CD4-positive, alpha-beta T cell treated with Interleukin-1 beta for 1 hour (primary cell): ENCODE results near the gene RAET1G.
"Not testable (repeated sequence)": the region's sequence is repeated elsewhere in the genome, so short reads cannot be mapped to it uniquely, and the experiment has no call there.

Experiments used
- DNase-seq, 2 donors: peaks; one replicate each; pipeline ENCODE4 v3.0.0-alpha.2; 2020 to 2022

Gene RAET1G

GRCh38 chr6:149910721-149911151 is 12.2 kb downstream of the RAET1G start:
- no peak for DNase-seq

- no peak for DNase-seq
Observed at GRCh38 chr6:149909701-149910470, 13.0 kb downstream of the RAET1G start.

GRCh38 chr6:149908480-149908879 is 14.4 kb downstream of the RAET1G start:
- DNase-seq: not testable (repeated sequence)

GRCh38 chr6:149907317-149907716 is 15.6 kb downstream of the RAET1G start:
- no peak for DNase-seq

DNA sequence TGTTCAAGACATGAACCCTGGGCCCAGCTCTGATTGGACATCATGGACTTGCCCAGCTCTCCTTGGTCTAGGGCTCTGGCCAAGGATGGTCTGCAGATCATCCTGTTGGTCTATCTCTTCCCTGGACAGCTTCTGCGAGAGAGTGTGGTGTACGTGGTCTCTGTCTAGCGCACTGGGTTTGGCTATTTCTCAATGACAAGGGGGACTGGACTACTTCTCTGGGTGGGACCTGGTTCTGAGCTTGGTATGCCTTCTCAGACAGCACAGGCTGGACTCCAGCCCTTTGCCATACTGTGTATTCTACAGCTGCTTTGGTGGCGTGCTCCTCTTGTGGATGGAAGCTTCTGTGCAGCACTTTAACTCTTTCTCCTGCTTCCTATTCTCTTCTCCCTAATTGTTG is 16.5 kb downstream of the RAET1G start:
- DNase-seq: no peak

DNA sequence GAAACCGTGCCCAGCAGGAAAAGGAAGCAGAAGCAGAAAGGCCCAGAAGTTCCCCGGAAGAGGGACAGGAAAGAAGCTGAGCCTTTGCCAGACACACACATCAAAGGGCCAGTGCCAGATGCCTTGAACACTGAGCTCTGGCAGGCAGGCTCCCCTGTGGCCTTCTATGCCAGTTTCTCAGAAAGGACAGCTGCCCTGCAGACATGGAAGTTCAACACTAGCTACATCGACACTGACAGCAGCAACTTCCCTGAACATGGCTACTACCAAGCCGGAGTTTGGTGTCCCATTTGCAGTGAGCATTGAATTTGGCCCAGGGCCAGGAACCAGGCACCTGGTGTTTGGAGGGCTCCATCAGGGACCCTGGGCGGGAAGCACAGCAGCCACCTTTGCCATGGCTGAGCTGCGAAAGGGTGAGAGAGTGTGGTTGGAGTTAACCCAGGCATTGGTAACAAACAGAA is 17.0 kb downstream of the RAET1G start:
- no peak for DNase-seq

DNA sequence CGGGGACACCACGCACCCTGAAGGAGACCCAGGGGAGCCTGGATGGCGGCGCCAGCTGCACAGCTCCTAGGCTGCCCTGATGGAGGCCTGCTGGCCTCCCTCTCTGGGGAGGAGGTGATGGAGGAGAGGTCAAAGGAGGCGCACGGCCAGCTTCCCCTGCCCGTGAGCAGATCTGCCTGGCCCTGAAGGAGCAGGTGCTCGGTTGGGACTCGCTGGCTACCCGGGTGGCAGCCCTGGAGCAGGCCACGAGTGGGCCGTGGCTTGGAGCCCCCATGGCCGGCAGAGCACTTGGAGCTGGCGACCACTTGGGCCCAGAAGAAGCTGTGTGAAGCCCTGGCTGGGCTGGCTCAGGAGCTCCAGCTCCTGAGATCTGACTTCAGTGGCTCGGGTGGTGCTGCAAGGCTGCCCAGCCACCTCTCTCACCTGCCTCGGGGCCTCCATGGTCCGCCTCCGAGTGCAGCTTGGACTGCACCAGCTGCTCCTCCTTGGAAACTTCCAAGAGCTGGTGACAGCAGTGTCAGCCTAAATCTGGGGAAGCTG is 17.5 kb downstream of the RAET1G start:
- DNase-seq: no peak

- DNase-seq: no peak
Observed at GRCh38 chr6:149904661-149905370, 18.1 kb downstream of the RAET1G start.

GRCh38 chr6:149903938-149904611 is 18.8 kb downstream of the RAET1G start:
- DNase-seq: no peak

DNA sequence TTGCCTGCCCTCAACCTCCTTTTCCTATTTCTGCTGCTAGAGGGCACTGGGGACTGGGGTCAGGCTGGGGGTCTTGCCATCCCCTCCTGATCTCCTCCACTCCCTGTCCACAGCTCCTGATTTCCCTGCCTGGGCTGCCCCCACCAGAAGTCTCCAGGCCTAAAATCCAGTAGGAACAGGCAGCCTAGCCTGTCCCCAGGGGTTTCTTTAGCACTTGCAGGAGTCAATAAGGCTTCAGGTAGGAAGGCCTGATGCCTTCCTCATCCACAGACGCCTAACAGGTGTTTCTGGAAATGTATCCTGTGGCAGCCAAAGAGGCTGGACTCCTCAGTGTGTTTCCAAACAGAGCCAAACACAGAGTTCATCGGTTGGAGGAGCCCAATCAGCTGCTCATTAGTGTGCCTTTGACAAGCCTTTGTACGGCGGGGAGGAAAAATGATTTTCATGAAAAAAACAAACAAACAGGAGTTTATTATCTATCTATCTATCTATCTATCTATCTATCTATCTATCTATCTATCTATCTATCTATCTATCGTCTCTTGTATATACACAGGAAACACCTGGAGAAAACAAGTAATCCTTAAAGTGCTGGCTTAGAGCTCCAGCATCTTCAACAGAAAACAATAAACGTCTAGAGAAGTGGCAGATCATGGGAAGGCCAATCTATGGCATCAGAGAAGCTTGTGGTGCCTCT is 21.3 kb downstream of the RAET1G start:
- no peak for DNase-seq

DNA sequence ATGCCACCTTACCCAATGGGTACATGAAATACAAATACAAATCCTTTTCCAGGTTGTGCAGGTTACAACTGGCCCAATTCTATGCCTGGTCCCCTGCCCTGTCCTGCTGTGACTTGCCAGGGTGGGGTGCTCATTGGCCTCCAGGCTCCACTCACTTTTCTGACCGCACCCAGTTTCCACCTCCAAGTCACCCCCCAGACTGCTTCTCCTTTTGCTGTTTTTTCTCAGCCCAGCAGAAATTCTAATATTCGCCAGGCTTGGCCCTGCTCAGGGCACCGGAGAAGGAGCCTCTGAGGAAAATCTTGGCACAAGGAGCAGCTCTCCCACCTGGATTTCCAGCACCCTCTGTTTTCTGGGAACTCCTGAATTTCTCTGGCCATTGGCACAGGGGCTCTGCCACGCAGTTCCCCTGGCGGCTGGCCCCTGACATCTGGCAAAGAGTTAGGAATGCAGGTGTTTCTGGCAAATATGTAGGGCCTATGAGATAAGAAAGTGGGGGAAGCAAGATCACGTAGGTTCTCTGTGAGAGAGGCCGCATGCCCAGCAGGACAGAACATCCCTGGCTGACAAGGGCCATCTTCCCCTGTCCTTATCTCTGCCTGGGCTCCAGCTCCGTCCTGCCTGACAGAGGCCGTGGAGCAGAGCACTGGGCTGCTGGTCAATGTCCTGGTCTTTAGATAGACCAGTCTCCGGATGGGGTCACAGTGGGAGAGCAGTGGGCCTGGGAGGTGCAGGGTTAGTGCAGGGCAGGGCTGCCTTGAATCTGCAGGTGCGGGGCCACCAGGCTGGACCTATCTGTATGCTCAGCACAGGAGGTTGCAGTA is 22.1 kb downstream of the RAET1G start:
- no peak for DNase-seq

DNA sequence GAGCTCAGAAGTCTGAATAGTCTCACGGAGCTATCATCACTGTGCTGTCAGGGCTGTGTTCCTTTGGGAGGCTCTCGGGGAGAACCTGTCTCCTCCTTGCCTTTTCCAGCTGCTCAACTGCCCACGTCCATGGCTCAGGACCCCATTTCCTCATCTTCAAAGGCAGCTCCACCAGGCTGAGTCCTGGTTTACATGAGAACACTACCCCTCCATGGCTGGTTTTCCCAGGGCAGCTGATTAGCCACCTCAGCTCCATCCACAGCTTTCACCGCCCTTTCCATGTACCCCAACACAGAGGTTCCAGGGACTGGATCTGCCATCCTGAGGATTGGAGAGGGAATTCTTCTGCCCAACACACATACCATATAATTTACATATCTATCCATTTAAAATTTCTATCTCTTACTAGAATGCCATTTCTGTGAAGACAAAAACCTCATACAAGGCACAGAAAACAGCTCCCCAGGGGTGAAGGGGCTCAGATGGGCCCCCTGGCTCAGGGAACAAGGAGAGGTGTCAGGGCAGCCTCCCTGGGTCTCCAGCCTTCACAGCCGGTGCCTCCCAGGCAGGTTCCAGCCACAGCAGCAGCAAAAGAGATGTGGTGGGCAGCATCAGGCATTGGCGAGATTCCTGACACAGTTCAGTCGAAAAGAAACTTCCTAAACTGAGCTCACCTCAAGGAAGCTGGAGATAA is 22.8 kb downstream of the RAET1G start:
- DNase-seq: no peak

DNA sequence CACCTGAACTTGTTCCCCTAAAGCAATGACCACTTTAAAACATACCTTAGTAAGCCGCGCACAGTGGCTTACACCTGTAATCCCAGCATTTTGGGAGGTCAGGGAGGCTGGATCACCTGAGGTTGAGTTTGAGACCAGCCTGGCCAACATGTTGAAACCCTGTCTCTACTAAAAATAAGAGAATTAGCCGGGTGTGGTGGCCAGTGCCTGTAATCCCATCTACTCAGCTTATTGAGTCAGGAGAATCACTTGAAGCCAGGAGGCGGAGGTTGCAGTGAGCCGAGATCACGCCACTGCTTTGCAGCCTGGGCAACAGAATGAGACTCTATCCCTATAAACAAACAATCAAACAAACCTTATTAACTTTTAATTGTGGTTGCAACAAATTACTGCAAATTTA is 23.4 kb downstream of the RAET1G start:
- no peak for DNase-seq

- no peak for DNase-seq
Observed at GRCh38 chr6:149898966-149899365, 24.0 kb downstream of the RAET1G start.

- no peak for DNase-seq
Observed at GRCh38 chr6:149897855-149898744, 24.8 kb downstream of the RAET1G start, which contains the start of gene RAET1E. TSS of gene RAET1E (minus strand) at chr6:149898113. CDS start at chr6:149890901, 7,212 bp downstream.

DNA sequence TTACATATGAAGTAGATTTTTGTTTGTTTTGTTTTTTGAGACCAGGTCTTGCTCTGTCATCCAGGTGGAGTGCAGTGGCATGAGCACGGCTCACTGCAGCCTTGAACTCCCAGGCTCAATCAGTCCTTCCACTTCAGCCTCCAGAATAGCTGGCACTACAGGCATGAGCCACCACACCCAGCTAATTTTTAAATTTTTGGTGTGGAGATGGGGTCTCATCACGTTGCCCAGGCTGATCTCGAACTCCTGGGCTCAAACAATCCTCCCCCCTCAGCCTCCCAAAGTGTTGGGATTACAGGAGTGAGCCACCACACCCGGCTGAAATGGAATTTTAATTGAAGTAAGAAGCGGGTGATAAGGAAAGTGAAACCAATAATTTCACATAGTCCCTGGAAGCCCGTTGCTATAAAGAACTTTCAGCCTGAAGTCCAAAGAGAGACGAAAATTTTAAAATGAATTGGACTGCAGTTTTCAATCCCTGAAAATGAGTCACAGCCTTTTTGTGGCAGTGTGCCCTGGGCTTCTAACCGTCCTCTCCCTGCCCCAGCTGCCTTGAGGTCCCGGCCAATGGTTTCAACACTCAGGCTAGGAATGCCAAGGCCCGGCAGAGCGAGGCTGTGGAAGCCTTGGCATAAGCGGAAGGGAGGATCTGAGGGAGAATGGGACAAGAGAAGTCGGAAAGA is 25.8 kb downstream of the RAET1G start:
- no peak for DNase-seq

DNA sequence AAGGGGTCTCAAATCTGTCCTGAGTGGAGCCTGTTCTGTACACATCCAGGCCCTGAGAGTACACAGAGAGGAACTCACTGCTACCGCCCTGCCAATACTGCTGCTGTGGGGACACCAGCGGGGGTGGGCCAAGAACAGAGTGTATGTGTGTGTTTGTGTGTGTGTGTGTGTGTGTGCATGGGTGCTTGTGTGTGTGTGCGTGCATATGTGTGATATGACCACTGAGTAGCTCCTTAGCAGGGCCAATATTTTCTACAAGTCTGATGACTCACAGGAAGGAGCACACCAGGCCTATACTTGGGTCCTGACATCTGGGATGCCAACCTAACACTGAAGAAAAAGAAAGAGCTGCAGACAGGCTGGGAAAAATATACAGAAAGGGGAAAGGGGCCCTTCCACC is 26.4 kb downstream of the RAET1G start:
- DNase-seq: no peak

DNA sequence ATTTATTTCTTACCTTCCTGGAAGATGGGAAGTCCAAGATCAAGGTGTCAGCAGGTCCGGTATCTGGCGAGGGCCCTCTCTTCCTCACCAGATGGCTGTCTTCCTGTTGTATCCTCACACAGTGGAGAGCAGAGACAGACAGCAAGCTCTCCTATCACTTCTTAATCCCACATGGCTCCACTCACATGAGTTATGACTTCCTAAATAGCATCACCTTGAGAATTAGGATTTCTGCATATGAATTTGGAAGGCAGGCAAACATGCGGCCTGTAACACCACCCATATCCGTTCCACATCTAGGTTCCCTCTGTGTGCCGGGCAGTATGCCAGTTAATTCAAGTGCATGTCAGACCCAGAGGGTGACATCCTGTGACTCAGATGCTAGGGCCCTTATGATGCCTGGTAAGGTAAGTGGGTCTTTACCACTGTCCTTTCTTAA is 27.1 kb downstream of the RAET1G start:
- DNase-seq: peak; percentile 14 to 33

- no peak for DNase-seq
Observed at GRCh38 chr6:149895048-149895590, 27.8 kb downstream of the RAET1G start.
